NOMO-1 (cell line): Measurements from ENCODE around the gene NXPE1.
"Not testable (repeated sequence)": the region's sequence is repeated elsewhere in the genome, so short reads cannot be mapped to it uniquely, and the experiment has no call there.

Experiments used
- DNase-seq, 2 experiments: peaks; one replicate each; lab custom pipeline; 2025; ENCODE audit not compliant: unreplicated experiment in 2 of 2; lab: John Stamatoyannopoulos, UW

NXPE1 gene

GRCh38 chr11:114559425-114560310 is at the start of gene NXPE1:
TSS of gene NXPE1 (minus strand) at chr11:114559881. CDS start at chr11:114551201, 8,680 bp downstream.
- DNase-seq = no peak

- no peak for DNase-seq
Measured at GRCh38 chr11:114609429-114609828, 49.7 kb upstream of the NXPE1 start.

- DNase-seq = not testable (repeated sequence)
Measured at GRCh38 chr11:114608605-114609004, 48.9 kb upstream of the NXPE1 start.

- DNase-seq = no peak
Measured at GRCh38 chr11:114607753-114608459, 48.2 kb upstream of the NXPE1 start.

GRCh38 chr11:114606802-114607075 is 47.1 kb upstream of the NXPE1 start:
- DNase-seq = not testable (repeated sequence)

GRCh38 chr11:114606003-114606801 is 46.5 kb upstream of the NXPE1 start:
- no peak for DNase-seq

GRCh38 chr11:114605370-114605769 is 45.7 kb upstream of the NXPE1 start:
- no peak for DNase-seq

GRCh38 chr11:114604886-114605285 is 45.2 kb upstream of the NXPE1 start:
- DNase-seq = no peak

- DNase-seq = no peak
Measured at GRCh38 chr11:114604179-114604813, 44.6 kb upstream of the NXPE1 start.

- not testable (repeated sequence) for DNase-seq
Measured at GRCh38 chr11:114603151-114603550, 43.5 kb upstream of the NXPE1 start.

GRCh38 chr11:114598461-114598860 is 38.8 kb upstream of the NXPE1 start:
- DNase-seq = no peak

- no peak for DNase-seq
Measured at GRCh38 chr11:114596175-114596919, 36.7 kb upstream of the NXPE1 start.

GRCh38 chr11:114595571-114595970 is 35.9 kb upstream of the NXPE1 start, which contains the start of gene NXPE4:
TSS of gene NXPE4 (minus strand) at chr11:114595786. CDS start at chr11:114594759, 1,027 bp downstream.
- no peak for DNase-seq

GRCh38 chr11:114594703-114595102 is 35.0 kb upstream of the NXPE1 start:
- DNase-seq = no peak

GRCh38 chr11:114587398-114587953 is 27.8 kb upstream of the NXPE1 start:
- no peak for DNase-seq

GRCh38 chr11:114586797-114587196 is 27.1 kb upstream of the NXPE1 start:
- no peak for DNase-seq

GRCh38 chr11:114571712-114572111 is 12.0 kb upstream of the NXPE1 start:
- no peak for DNase-seq

- DNase-seq = no peak
Measured at GRCh38 chr11:114569801-114570200, 10.1 kb upstream of the NXPE1 start.

GRCh38 chr11:114566276-114566675 is 6.6 kb upstream of the NXPE1 start:
- no peak for DNase-seq

GRCh38 chr11:114564831-114565230 is 5.2 kb upstream of the NXPE1 start:
- no peak for DNase-seq
